ACC112 (cell line): Measurements from ENCODE around the gene PARP12.
A peak's percentile ranks its signal among the peaks of the same experiment; 100 is the strongest.

Experiments used
- H2AFZ ChIP-seq: fragments of 200-600 bp; sonication (generic); one replicate; pipeline ENCODE4 v1.6.0; 2017; ENCODE audit warnings: antibody characterized with exemption, low read length; ENCODE audit not compliant: unreplicated experiment
- H3K27ac ChIP-seq: fragments of 200-600 bp; sonication (generic); 2 replicates; pipeline ENCODE4 v1.5.1; 2014; ENCODE audit warnings: low read depth, mild to moderate bottlenecking, antibody characterized with exemption, low read length, moderate library complexity
- H3K27me3 ChIP-seq: fragments of 200-600 bp; sonication (generic); 2 replicates; pipeline ENCODE4 v1.6.1; 2014; ENCODE audit warnings: mild to moderate bottlenecking, antibody characterized with exemption, low read length, moderate library complexity, mixed read lengths; ENCODE audit not compliant: insufficient read depth
- H3K36me3 ChIP-seq: fragments of 200-600 bp; sonication (generic); 2 replicates; pipeline ENCODE4 v1.6.1; 2016; ENCODE audit warnings: mild to moderate bottlenecking, antibody characterized with exemption, low read length, moderate library complexity, mixed read lengths; ENCODE audit not compliant: insufficient read depth
- H3K4me1 ChIP-seq: fragments of 200-600 bp; sonication (generic); one replicate; pipeline ENCODE4 v1.6.1; 2016; ENCODE audit warnings: low read length, mixed read lengths; ENCODE audit not compliant: insufficient read depth, unreplicated experiment, control insufficient read depth
- H3K4me3 ChIP-seq: fragments of 200-600 bp; sonication (generic); 2 replicates; pipeline ENCODE4 v1.5.1; 2014; ENCODE audit warnings: mild to moderate bottlenecking, low read depth, low read length
- H3K79me2 ChIP-seq: fragments of 200-600 bp; sonication (generic); one replicate; pipeline ENCODE4 v1.6.0; 2016; ENCODE audit warnings: low read length; ENCODE audit not compliant: control insufficient read depth, unreplicated experiment, insufficient read depth

PARP12 gene

GRCh38 chr7:140079121-140079536 is 16.4 kb upstream of the PARP12 start:
- Histone ChIP-seq H3K27me3 (peaks cover 16% of the 10 kb centered on the region), H3K4me3 (no peak overlapping the region), H3K79me2 (no peaks in the 10 kb centered on the region), H3K4me1 (no peaks in the 10 kb centered on the region), H2AFZ (no peak overlapping the region), H3K36me3 (no peaks in the 10 kb centered on the region), H3K27ac (no peak overlapping the region)

- H3K36me3 ChIP-seq, result no peaks in the 10 kb centered on the region
- H3K79me2 ChIP-seq, result no peaks in the 10 kb centered on the region
- no peak overlapping the region for H3K27ac ChIP-seq
- H2AFZ ChIP-seq, result no peak overlapping the region
- H3K27me3 ChIP-seq, result peaks cover 16% of the 10 kb centered on the region
- H3K4me1 ChIP-seq, result no peaks in the 10 kb centered on the region
- no peak overlapping the region for H3K4me3 ChIP-seq
Measured at GRCh38 chr7:140078392-140078791, 15.6 kb upstream of the PARP12 start.

- no peaks in the 10 kb centered on the region for H3K4me1 ChIP-seq
- H3K36me3 ChIP-seq, result no peaks in the 10 kb centered on the region
- H3K27ac ChIP-seq, result no peak overlapping the region
- H2AFZ ChIP-seq, result no peak overlapping the region
- H3K4me3 ChIP-seq, result no peak overlapping the region
- peaks cover 5% of the 10 kb centered on the region for H3K27me3 ChIP-seq
- H3K79me2 ChIP-seq, result no peaks in the 10 kb centered on the region
Measured at GRCh38 chr7:140074780-140075179, 12.0 kb upstream of the PARP12 start.

GRCh38 chr7:140070546-140070945 is 7.8 kb upstream of the PARP12 start:
- H2AFZ ChIP-seq, result no peak overlapping the region
- H3K27me3 ChIP-seq, result no peaks in the 10 kb centered on the region
- no peaks in the 10 kb centered on the region for H3K79me2 ChIP-seq
- no peaks in the 10 kb centered on the region for H3K4me1 ChIP-seq
- H3K36me3 ChIP-seq, result peaks cover 5% of the 10 kb centered on the region; the same call in 1 of the 2 replicates
- no peak overlapping the region for H3K4me3 ChIP-seq
- H3K27ac ChIP-seq, result no peak overlapping the region

- Histone ChIP-seq H3K36me3 (peaks cover 5% of the 10 kb centered on the region; the same call in 1 of the 2 replicates), H3K27ac (no peak overlapping the region), H3K27me3 (no peaks in the 10 kb centered on the region), H3K4me1 (no peaks in the 10 kb centered on the region), H3K4me3 (no peak overlapping the region), H3K79me2 (no peaks in the 10 kb centered on the region), H2AFZ (no peak overlapping the region)
Measured at GRCh38 chr7:140069298-140069949, 6.7 kb upstream of the PARP12 start.

- Histone ChIP-seq H3K4me1 (no peaks in the 10 kb centered on the region), H3K27me3 (no peaks in the 10 kb centered on the region), H3K4me3 (no peak overlapping the region), H2AFZ (no peak overlapping the region), H3K27ac (no peak overlapping the region), H3K36me3 (peaks cover 5% of the 10 kb centered on the region; the same call in 1 of the 2 replicates), H3K79me2 (peaks cover 7% of the 10 kb centered on the region)
Measured at GRCh38 chr7:140068033-140068432, 5.3 kb upstream of the PARP12 start.

GRCh38 chr7:140067052-140067451 is 4.3 kb upstream of the PARP12 start:
- Histone ChIP-seq H3K27ac (no peak overlapping the region), H2AFZ (no peak overlapping the region), H3K4me3 (no peak overlapping the region), H3K79me2 (peaks cover 15% of the 10 kb centered on the region), H3K27me3 (no peaks in the 10 kb centered on the region), H3K36me3 (peaks cover 5% of the 10 kb centered on the region; the same call in 1 of the 2 replicates), H3K4me1 (no peaks in the 10 kb centered on the region)

GRCh38 chr7:140062118-140062527 is 628 bp downstream of the PARP12 start:
- H3K27ac ChIP-seq, result peak overlapping the region; percentile 92

GRCh38 chr7:140061607-140061930 is 1.2 kb downstream of the PARP12 start:
- H2AFZ ChIP-seq, result no peak overlapping the region
- H3K27me3 ChIP-seq, result no peaks in the 10 kb centered on the region
- peaks cover 69% of the 10 kb centered on the region for H3K79me2 ChIP-seq
- H3K4me1 ChIP-seq, result peaks cover 41% of the 10 kb centered on the region
- H3K27ac ChIP-seq, result peak overlapping the region; percentile 92
- peaks cover 13% of the 10 kb centered on the region for H3K36me3 ChIP-seq
- peak overlapping the region; percentile 97 for H3K4me3 ChIP-seq

More at GRCh38 chr7:140062118-140062527, 628 bp downstream of the PARP12 start:
- H3K27me3 ChIP-seq, result no peaks in the 10 kb centered on the region
- H3K4me3 ChIP-seq, result peak overlapping the region; percentile 97
- H3K36me3 ChIP-seq, result peaks cover 13% of the 10 kb centered on the region
- H2AFZ ChIP-seq, result peak overlapping the region; percentile 59
- H3K79me2 ChIP-seq, result peaks cover 63% of the 10 kb centered on the region
- peaks cover 40% of the 10 kb centered on the region for H3K4me1 ChIP-seq

- H3K79me2 ChIP-seq, result peaks cover 74% of the 10 kb centered on the region
- H3K4me1 ChIP-seq, result peaks cover 41% of the 10 kb centered on the region
- H3K36me3 ChIP-seq, result peaks cover 19% of the 10 kb centered on the region
- H3K27me3 ChIP-seq, result no peaks in the 10 kb centered on the region
- H3K27ac ChIP-seq, result peak overlapping the region; percentile 92
- H2AFZ ChIP-seq, result no peak overlapping the region
- peak overlapping the region; percentile 97 for H3K4me3 ChIP-seq
Measured at GRCh38 chr7:140060788-140061606, 1.8 kb downstream of the PARP12 start.

- H3K27me3 ChIP-seq, result no peaks in the 10 kb centered on the region
- peaks cover 41% of the 10 kb centered on the region for H3K4me1 ChIP-seq
- H3K27ac ChIP-seq, result peak overlapping the region; percentile 92
- H3K4me3 ChIP-seq, result peak overlapping the region; percentile 97
- H3K79me2 ChIP-seq, result peaks cover 82% of the 10 kb centered on the region
- H3K36me3 ChIP-seq, result peaks cover 25% of the 10 kb centered on the region
- H2AFZ ChIP-seq, result no peak overlapping the region
Measured at GRCh38 chr7:140060243-140060630, 2.5 kb downstream of the PARP12 start.
